ENCODE measurements around the gene CARD11.

Gene CARD11

GRCh38 chr7:2856388-2857169, 187.1 kb downstream of the CARD11 start:
- no peaks in the 10 kb centered on the region for H4K20me1 ChIP-seq
- no peak overlapping the region for H3K4me2 ChIP-seq
- H3K27me3 ChIP-seq = no peaks in the 10 kb centered on the region
- H3K9ac ChIP-seq = no peak overlapping the region
- peaks cover 43% of the 10 kb centered on the region for H3K4me1 ChIP-seq
- TF ChIP-seq Cebpa-rat (IDR thresholded peaks at IDR 0.05) = no peak
- no peak overlapping the region for H3K27ac ChIP-seq
- no peak overlapping the region for H3K4me3 ChIP-seq
- 0 out of 2 replicates have a peak, but pooled peaks cover 8% of the 10 kb centered on the region for H3K9me3 ChIP-seq
- H3K36me3 ChIP-seq = peaks cover 37% of the 10 kb centered on the region
